Fibroblast of the aortic adventitia (primary cell): ENCODE data around the gene PCDHGA8. TPM values are rescaled to one million over a fixed set of nuclear protein-coding genes. Genes with fewer than 3 reads are reported as not detected.
A peak's percentile ranks its signal among the peaks of the same experiment; 100 is the strongest.
"Not testable (repeated sequence)": the region's sequence is repeated elsewhere in the genome, so short reads cannot be mapped to it uniquely, and the experiment has no call there.

Experiments
- DNase-seq: peaks from one replicate; pipeline ENCODE4 v3.0.0-alpha.2; 2010; ENCODE audit warnings: low read depth
- H3K4me3 ChIP-seq: 2 replicates; pipeline ENCODE4 v1.5.1; 2011; ENCODE audit warnings: low read depth, mild to moderate bottlenecking, control low read depth, low read length, moderate library complexity
- total RNA-seq: library from RNA; depleted of rRNA; stranded (reverse); fragments of >200 nt; gene quantifications from 2 replicates; pipeline ENCODE4 v1.2.3, GENCODE V29; 2012; ENCODE audit warnings: low replicate concordance
- TF ChIP-seq, protein P1 (sequence below): IDR thresholded peaks from 2 replicates; pipeline ENCODE4 v1.5.1; 2011; ENCODE audit warnings: mild to moderate bottlenecking, low read length, control low read depth, inconsistent platforms; ENCODE audit not compliant: insufficient read depth

Gene PCDHGA8
- total RNA-seq, 1 donor, result 3.8 TPM

- peak within 1 kb of the TSS; percentile 71 for H3K4me3 ChIP-seq
- TF ChIP-seq, protein P1, sequence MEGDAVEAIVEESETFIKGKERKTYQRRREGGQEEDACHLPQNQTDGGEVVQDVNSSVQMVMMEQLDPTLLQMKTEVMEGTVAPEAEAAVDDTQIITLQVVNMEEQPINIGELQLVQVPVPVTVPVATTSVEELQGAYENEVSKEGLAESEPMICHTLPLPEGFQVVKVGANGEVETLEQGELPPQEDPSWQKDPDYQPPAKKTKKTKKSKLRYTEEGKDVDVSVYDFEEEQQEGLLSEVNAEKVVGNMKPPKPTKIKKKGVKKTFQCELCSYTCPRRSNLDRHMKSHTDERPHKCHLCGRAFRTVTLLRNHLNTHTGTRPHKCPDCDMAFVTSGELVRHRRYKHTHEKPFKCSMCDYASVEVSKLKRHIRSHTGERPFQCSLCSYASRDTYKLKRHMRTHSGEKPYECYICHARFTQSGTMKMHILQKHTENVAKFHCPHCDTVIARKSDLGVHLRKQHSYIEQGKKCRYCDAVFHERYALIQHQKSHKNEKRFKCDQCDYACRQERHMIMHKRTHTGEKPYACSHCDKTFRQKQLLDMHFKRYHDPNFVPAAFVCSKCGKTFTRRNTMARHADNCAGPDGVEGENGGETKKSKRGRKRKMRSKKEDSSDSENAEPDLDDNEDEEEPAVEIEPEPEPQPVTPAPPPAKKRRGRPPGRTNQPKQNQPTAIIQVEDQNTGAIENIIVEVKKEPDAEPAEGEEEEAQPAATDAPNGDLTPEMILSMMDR, result peak; percentile 75
- peak; percentile 84 for DNase-seq
These were observed 28.5 kb downstream of the PCDHGA8 start, which contains the start of gene PCDHGA11 for GRCh38 chr5:141420855-141421488. TSS of gene PCDHGA11 (plus strand) at chr5:141421051. CDS start at chr5:141421228, 177 bp downstream.

DNA sequence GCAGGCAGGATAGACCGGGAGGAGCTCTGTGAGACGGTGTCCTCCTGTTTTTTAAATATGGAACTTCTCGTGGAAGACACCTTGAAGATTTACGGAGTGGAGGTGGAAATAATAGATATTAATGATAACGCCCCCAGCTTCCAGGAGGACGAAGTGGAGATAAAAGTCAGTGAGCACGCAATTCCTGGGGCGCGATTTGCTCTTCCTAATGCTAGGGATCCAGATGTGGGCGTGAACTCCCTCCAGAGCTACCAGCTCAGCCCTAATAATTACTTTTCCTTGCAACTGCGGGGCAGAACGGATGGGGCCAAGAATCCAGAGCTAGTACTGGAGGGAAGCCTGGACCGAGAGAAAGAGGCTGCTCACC, 29.0 kb downstream of the PCDHGA8 start:
- TF ChIP-seq, protein P1, result no peak
- peak; percentile 45 for DNase-seq
- peak overlapping the region; percentile 71 for H3K4me3 ChIP-seq

DNA sequence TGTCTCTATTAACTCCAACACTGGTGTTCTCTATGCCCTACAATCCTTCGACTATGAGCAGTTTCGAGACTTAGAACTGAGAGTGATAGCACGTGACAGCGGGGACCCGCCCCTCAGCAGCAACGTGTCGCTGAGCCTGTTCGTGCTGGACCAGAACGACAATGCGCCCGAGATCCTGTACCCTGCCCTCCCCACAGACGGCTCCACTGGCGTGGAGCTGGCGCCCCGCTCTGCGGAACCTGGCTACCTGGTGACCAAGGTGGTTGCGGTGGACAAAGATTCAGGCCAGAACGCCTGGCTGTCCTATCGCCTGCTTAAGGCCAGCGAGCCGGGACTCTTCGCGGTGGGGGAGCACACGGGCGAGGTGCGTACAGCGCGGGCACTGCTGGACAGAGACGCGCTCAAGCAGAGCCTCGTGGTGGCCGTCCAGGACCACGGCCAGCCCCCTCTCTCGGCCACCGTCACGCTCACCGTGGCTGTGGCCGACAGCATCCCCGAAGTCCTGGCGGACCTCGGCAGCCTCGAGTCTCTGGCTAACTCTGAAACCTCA, 30.4 kb downstream of the PCDHGA8 start:
- peak overlapping the region; percentile 13 for H3K4me3 ChIP-seq
- TF ChIP-seq, protein P1, result no peak
- no peak for DNase-seq

- H3K4me3 ChIP-seq, result no peak overlapping the region
- no peak for DNase-seq
- TF ChIP-seq, protein P1, result no peak
These were observed 35.5 kb downstream of the PCDHGA8 start for GRCh38 chr5:141427783-141428426.

DNA sequence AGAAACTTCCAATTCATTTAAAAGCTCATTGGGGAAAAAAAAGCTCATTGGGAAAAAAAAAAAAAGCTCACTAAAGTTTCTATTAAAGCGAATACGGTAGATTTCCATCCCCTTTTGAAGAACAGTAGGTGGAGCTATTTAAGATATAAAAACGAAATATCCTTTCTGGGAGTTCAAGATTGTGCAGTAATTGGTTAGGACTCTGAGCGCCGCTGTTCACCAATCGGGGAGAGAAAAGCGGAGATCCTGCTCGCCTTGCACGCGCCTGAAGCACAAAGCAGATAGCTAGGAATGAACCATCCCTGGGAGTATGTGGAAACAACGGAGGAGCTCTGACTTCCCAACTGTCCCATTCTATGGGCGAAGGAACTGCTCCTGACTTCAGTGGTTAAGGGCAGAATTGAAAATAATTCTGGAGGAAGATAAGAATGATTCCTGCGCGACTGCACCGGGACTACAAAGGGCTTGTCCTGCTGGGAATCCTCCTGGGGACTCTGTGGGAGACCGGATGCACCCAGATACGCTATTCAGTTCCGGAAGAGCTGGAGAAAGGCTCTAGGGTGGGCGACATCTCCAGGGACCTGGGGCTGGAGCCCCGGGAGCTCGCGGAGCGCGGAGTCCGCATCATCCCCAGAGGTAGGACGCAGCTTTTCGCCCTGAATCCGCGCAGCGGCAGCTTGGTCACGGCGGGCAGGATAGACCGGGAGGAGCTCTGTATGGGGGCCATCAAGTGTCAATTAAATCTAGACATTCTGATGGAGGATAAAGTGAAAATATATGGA, 38.1 kb downstream of the PCDHGA8 start, which contains the start of gene PCDHGA12:
PCDHGA12 (plus strand) TSS at position 176 of the 782 bp plus-strand sequence; CDS start at position 429, 253 bp downstream.
- TF ChIP-seq, protein P1, result peak; percentile 75
- DNase-seq, result peak; percentile 97
- peak within 1 kb of the TSS; percentile 69 for H3K4me3 ChIP-seq

- TF ChIP-seq, protein P1, result no peak
- H3K4me3 ChIP-seq, result peak overlapping the region; percentile 69
- peak; percentile 67 for DNase-seq
These were observed 38.9 kb downstream of the PCDHGA8 start for GRCh38 chr5:141431286-141431685.

- H3K4me3 ChIP-seq, result peak overlapping the region; percentile 69
- DNase-seq, result not testable (repeated sequence)
These were observed 39.9 kb downstream of the PCDHGA8 start for GRCh38 chr5:141432308-141432707.

DNA sequence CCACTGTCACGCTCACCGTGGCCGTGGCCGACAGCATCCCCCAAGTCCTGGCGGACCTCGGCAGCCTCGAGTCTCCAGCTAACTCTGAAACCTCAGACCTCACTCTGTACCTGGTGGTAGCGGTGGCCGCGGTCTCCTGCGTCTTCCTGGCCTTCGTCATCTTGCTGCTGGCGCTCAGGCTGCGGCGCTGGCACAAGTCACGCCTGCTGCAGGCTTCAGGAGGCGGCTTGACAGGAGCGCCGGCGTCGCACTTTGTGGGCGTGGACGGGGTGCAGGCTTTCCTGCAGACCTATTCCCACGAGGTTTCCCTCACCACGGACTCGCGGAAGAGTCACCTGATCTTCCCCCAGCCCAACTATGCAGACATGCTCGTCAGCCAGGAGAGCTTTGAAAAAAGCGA, 40.3 kb downstream of the PCDHGA8 start:
- H3K4me3 ChIP-seq, result peak overlapping the region; percentile 31
- not testable (repeated sequence) for DNase-seq
